ENCODE data around the gene CIDEA. TPM values are rescaled to one million over a fixed set of nuclear protein-coding genes. Genes with fewer than 3 reads are reported as not detected.
"Not testable (repeated sequence)": the region's sequence is repeated elsewhere in the genome, so short reads cannot be mapped to it uniquely, and the experiment has no call there.

CIDEA gene
- total RNA-seq, 1 donor from 2014 or later, result not detected

DNA sequence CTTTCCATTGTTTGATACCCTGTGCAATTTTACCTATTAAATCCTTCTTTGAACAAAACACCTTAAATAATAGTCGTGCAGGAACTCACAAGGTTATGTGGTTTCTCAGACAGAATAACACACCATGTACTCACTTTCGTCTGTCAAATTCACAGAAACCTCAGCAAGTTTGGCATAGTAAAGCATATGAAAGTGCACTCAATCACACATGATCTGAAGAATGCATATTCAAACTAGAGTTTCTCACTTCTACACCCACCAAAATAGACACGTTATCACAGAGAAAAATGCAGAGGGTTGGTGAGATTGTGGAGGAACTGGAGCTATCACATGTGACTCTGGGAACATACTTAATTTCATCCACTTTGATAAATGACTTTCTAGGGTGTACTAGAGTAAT is 25.9 kb upstream of the CIDEA start:
- H3K27ac Mint-ChIP-seq (ENCODE audit: unreplicated experiment); H3K4me3 Mint-ChIP-seq (ENCODE audit: unreplicated experiment); DNase-seq (ENCODE audit: extremely low spot score, unreplicated experiment); H3K36me3 Mint-ChIP-seq (ENCODE audit: unreplicated experiment); H3K9me3 Mint-ChIP-seq (ENCODE audit: unreplicated experiment); H3K4me1 Mint-ChIP-seq (ENCODE audit: unreplicated experiment); H3K27me3 Mint-ChIP-seq (ENCODE audit: unreplicated experiment): not testable (repeated sequence)

DNA sequence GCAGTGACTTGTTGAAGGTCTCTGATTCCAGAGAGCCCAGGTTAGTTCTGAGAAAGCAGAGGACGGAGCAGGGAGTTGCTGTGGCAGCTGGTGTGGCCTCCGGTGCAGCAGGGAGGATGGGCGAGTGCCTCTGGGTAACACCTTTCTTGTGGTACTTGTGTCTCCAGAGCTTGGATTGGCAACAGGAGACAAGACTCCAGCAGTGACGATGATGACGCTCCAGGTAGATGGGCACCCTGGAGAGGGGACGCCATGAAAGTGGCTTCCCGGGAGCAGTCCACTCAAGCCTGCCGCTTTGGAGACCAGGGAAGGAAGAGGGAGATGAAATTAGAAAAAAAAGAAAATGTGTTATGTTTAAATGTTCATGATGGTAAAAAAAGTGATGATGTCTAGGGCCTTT is 23.6 kb upstream of the CIDEA start:
- not testable (repeated sequence) for H3K4me3 Mint-ChIP-seq (ENCODE audit: unreplicated experiment); H3K9me3 Mint-ChIP-seq (ENCODE audit: unreplicated experiment); H3K4me1 Mint-ChIP-seq (ENCODE audit: unreplicated experiment); DNase-seq (ENCODE audit: extremely low spot score, unreplicated experiment); H3K27ac Mint-ChIP-seq (ENCODE audit: unreplicated experiment); H3K36me3 Mint-ChIP-seq (ENCODE audit: unreplicated experiment); H3K27me3 Mint-ChIP-seq (ENCODE audit: unreplicated experiment)

DNA sequence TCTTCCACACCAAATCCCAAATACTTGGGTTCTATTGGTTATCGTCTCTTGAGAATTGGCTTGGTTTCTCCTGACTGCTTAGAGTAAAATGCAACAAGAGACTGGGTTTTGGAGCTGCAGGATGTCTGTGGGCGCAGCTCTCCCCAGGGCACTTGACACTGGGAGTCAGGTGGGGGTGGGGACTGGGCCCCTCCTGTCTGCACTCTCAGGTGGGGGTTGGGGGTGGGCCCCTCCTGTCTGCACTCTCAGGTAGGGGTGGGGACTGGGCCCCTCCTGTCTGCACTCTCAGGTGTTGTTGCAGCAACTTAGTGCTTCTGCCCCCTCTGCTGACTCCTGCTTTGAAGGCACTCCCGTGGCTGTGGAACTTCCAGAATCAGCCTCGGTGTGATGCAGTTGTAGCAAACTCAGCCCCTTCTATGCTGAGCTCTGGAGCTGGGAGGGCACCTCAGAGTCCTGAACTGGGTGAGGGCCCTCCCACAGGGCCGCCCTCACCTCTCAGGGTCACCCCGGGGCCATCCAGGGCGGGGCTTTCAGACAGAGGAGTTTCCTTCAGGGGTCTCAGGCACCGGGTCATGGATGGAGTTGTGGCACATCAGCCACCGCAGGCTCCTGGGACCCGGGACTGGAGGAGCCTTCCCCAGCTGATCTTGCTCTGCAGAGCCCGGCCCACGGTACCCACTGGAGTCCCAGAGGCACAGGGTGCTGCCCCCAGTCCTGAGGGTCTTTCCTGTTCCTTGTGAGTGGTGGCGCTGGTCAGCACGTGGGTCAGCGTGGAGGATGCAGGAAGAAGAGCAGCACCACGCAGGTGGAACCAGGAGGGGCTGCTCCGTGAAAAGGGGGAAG is 22.9 kb upstream of the CIDEA start:
- Mint-ChIP-seq H3K4me3 (ENCODE audit: unreplicated experiment) (no peak overlapping the region), H3K4me1 (ENCODE audit: unreplicated experiment) (peaks cover 4% of the 10 kb centered on the region), H3K36me3 (ENCODE audit: unreplicated experiment) (no peaks in the 10 kb centered on the region), H3K9me3 (ENCODE audit: unreplicated experiment) (no peaks in the 10 kb centered on the region), H3K27ac (ENCODE audit: unreplicated experiment) (no peak overlapping the region), H3K27me3 (ENCODE audit: unreplicated experiment) (no peaks in the 10 kb centered on the region)
- TF ChIP-seq, protein P1, sequence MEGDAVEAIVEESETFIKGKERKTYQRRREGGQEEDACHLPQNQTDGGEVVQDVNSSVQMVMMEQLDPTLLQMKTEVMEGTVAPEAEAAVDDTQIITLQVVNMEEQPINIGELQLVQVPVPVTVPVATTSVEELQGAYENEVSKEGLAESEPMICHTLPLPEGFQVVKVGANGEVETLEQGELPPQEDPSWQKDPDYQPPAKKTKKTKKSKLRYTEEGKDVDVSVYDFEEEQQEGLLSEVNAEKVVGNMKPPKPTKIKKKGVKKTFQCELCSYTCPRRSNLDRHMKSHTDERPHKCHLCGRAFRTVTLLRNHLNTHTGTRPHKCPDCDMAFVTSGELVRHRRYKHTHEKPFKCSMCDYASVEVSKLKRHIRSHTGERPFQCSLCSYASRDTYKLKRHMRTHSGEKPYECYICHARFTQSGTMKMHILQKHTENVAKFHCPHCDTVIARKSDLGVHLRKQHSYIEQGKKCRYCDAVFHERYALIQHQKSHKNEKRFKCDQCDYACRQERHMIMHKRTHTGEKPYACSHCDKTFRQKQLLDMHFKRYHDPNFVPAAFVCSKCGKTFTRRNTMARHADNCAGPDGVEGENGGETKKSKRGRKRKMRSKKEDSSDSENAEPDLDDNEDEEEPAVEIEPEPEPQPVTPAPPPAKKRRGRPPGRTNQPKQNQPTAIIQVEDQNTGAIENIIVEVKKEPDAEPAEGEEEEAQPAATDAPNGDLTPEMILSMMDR (IDR thresholded peaks at IDR 0.05), result no peak
- no peak for DNase-seq (ENCODE audit: extremely low spot score, unreplicated experiment)

DNA sequence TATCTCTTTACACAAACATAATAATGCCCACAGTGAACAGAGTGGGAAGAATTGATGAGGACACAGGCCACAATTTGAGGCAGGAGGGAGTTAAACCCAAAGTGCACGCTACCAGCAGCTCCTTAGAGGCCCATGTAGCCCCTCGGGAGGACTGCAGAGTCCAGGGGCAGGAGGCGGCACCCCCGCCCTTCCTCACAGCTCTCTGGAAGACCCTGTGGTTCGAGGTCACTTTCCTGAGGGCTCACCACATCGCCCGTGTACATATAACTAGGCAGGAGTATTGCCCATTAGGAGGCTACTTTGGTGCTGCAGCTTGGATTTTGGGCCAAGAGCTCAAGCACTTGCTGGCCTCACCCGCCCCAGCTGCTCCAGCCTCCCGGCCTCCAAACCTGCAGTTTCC is 22.2 kb upstream of the CIDEA start:
- Mint-ChIP-seq H3K27ac (ENCODE audit: unreplicated experiment) (no peak overlapping the region), H3K4me3 (ENCODE audit: unreplicated experiment) (no peak overlapping the region), H3K36me3 (ENCODE audit: unreplicated experiment) (no peaks in the 10 kb centered on the region), H3K27me3 (ENCODE audit: unreplicated experiment) (no peaks in the 10 kb centered on the region), H3K4me1 (ENCODE audit: unreplicated experiment) (peaks cover 5% of the 10 kb centered on the region), H3K9me3 (ENCODE audit: unreplicated experiment) (no peaks in the 10 kb centered on the region)
- TF ChIP-seq, protein P1 (IDR thresholded peaks at IDR 0.05), result no peak
- DNase-seq (ENCODE audit: extremely low spot score, unreplicated experiment), result no peak

DNA sequence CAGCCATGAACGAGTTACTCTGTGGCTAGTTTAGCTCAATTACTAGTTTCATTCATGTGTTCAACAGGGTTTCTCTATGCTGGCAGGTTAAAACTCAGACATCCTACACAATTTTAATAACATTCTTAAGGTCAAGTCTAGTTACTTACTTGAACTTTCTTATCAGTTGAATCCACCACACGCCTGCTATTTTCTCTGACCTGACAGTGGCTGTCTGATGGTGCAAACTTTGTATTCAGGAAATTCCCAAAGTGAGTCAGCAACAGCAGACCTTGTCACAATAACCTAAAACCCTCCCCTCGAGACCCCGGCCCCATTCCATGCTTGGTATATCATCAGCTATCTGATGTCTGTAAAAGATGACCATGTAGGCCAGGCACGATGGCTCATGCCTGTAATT is 20.8 kb upstream of the CIDEA start:
- TF ChIP-seq, protein P1 (IDR thresholded peaks at IDR 0.05), result no peak
- DNase-seq (ENCODE audit: extremely low spot score, unreplicated experiment), result no peak
- Mint-ChIP-seq H3K4me3 (ENCODE audit: unreplicated experiment) (no peak overlapping the region), H3K27me3 (ENCODE audit: unreplicated experiment) (no peaks in the 10 kb centered on the region), H3K36me3 (ENCODE audit: unreplicated experiment) (no peaks in the 10 kb centered on the region), H3K9me3 (ENCODE audit: unreplicated experiment) (no peaks in the 10 kb centered on the region), H3K4me1 (ENCODE audit: unreplicated experiment) (peaks cover 5% of the 10 kb centered on the region), H3K27ac (ENCODE audit: unreplicated experiment) (no peak overlapping the region)

DNA sequence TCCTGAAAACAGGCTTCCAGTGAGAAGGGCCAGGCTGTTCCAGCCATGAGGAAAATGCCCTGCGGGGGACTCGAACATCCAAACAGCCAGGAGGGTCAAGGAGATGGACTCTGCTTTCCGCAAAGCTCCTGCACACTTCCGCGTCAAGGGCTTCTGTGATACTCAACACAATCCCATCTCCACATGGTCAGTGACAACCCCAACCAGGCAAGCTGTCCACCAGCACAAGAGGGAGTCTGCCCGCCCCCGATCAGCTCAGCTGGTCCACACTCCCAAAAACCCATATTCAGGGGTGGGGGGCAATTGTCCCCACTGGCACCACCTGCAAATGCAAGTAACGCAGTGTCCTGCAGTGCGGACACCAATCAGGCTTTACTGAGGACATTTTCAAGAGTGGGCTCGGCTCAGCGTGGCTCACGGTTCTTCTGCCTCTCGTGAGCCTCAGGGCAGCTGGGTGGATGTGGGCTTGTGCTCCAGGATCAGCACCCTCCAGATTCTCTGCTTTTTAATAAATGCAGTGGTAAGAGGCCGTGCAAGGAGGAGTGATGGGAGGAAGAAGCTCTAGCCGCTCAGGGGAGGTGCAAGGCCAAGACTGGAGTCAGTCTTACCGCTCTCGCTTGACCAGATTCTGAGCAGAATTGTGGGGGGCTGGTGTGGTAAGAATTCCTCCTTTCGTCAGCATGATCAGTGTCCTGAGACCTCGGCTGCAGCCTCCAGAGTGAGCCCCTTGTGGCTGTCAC is 19.5 kb upstream of the CIDEA start:
- H3K4me1 Mint-ChIP-seq (ENCODE audit: unreplicated experiment), result peaks cover 18% of the 10 kb centered on the region
- DNase-seq (ENCODE audit: extremely low spot score, unreplicated experiment), result no peak
- no peaks in the 10 kb centered on the region for H3K36me3 Mint-ChIP-seq (ENCODE audit: unreplicated experiment)

More for the DNA sequence above, 19.5 kb upstream of the CIDEA start:
- no peaks in the 10 kb centered on the region for H3K9me3 Mint-ChIP-seq (ENCODE audit: unreplicated experiment)
- no peak overlapping the region for H3K27ac Mint-ChIP-seq (ENCODE audit: unreplicated experiment)
- TF ChIP-seq, protein P1 (IDR thresholded peaks at IDR 0.05), result no peak
- H3K27me3 Mint-ChIP-seq (ENCODE audit: unreplicated experiment), result no peaks in the 10 kb centered on the region
- no peak overlapping the region for H3K4me3 Mint-ChIP-seq (ENCODE audit: unreplicated experiment)

All from osteocyte (in vitro differentiated cells).